ENCODE measurements around the gene SPEG. TPM values are rescaled to one million over a fixed set of nuclear protein-coding genes. Genes with fewer than 3 reads are reported as not detected.

The SPEG gene
- total RNA-seq, 2 experiments from 2014 or later: 0.46 TPM; not detected in 1

DNA sequence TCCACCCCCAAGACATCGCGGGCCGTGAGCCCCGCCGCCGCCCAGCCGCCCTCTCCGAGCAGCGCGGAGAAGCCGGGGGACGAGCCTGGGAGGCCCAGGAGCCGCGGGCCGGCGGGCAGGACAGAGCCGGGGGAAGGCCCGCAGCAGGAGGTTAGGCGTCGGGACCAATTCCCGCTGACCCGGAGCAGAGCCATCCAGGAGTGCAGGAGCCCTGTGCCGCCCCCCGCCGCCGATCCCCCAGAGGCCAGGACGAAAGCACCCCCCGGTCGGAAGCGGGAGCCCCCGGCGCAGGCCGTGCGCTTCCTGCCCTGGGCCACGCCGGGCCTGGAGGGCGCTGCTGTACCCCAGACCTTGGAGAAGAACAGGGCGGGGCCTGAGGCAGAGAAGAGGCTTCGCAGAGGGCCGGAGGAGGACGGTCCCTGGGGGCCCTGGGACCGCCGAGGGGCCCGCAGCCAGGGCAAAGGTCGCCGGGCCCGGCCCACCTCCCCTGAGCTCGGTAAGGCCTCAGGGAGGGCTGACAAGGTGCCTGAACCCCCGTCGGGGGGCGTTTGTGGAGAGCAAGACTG lies 14.2 kb downstream of the SPEG start:
- CTCF ChIA-PET (ENCODE audit: unreplicated experiment): no interaction called here

DNA sequence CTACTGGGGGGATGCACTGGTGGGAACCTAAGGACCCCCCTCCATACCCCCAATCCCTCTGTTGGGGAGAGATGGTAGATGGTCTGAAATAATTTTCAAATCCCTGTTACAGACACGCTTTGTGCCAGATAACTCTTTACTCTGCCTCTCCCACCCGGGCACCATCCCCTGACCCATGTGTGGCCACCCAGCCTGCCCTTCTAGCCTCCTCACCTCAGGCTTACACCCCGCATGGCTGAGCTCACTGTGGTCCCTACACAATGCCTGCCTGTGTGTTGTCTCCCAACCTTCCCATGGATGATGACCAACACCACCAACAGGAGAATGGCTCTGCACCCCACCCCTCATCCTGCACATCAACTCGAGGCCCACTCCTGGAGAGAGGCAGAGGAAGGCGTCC lies 15.0 kb downstream of the SPEG start:
- POLR2A ChIA-PET: no interaction called here
- no peak overlapping the region for H3K4me3 ChIP-seq (ENCODE audit: low read depth, low read length, poor library complexity, severe bottlenecking)

More for the DNA sequence above, 14.2 kb downstream of the SPEG start:
- Histone ChIP-seq H3K4me3 (ENCODE audit: low read depth, low read length, poor library complexity, severe bottlenecking) (no peak overlapping the region), H2AFZ (ENCODE audit: low read length) (no peak overlapping the region), H3K36me3 (ENCODE audit: insufficient read depth, low read length) (no peaks in the 10 kb centered on the region), H3K79me2 (ENCODE audit: insufficient read depth, low read depth, low read length) (no peaks in the 10 kb centered on the region), H3K9me2 (ENCODE audit: insufficient read depth, low read length) (no peaks in the 10 kb centered on the region), H3K9me3 (ENCODE audit: low read length) (no peaks in the 10 kb centered on the region), H3K4me2 (ENCODE audit: low read length) (no peak overlapping the region), H4K20me1 (ENCODE audit: insufficient read depth, low read length) (no peaks in the 10 kb centered on the region), H3K27ac (ENCODE audit: low read depth, low read length, poor library complexity, severe bottlenecking) (no peak overlapping the region), H3K4me1 (ENCODE audit: insufficient read depth, low read length, poor library complexity, severe bottlenecking) (peaks cover 10% of the 10 kb centered on the region)
- TF ChIP-seq EZH2phosphoT487 (IDR thresholded peaks at IDR 0.05; ENCODE audit: borderline replicate concordance, low read depth, low read length): no peak
- TF ChIP-seq, protein P1, sequence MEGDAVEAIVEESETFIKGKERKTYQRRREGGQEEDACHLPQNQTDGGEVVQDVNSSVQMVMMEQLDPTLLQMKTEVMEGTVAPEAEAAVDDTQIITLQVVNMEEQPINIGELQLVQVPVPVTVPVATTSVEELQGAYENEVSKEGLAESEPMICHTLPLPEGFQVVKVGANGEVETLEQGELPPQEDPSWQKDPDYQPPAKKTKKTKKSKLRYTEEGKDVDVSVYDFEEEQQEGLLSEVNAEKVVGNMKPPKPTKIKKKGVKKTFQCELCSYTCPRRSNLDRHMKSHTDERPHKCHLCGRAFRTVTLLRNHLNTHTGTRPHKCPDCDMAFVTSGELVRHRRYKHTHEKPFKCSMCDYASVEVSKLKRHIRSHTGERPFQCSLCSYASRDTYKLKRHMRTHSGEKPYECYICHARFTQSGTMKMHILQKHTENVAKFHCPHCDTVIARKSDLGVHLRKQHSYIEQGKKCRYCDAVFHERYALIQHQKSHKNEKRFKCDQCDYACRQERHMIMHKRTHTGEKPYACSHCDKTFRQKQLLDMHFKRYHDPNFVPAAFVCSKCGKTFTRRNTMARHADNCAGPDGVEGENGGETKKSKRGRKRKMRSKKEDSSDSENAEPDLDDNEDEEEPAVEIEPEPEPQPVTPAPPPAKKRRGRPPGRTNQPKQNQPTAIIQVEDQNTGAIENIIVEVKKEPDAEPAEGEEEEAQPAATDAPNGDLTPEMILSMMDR (conservative IDR thresholded peaks at IDR 0.05; ENCODE audit: low read length): no peak
- no TSS peak for BruUV-seq (replicated peaks)
- intact Hi-C loops (cut with micrococcal nuclease; ENCODE audit: unreplicated experiment): no loop called here
- POLR2A ChIA-PET: no interaction called here
- no peak for DNase-seq (ENCODE audit: low spot score)

More for the DNA sequence above, 15.0 kb downstream of the SPEG start:
- Histone ChIP-seq H2AFZ (ENCODE audit: low read length) (no peak overlapping the region), H3K27ac (ENCODE audit: low read depth, low read length, poor library complexity, severe bottlenecking) (no peak overlapping the region), H3K36me3 (ENCODE audit: insufficient read depth, low read length) (no peaks in the 10 kb centered on the region), H3K4me1 (ENCODE audit: insufficient read depth, low read length, poor library complexity, severe bottlenecking) (peaks cover 10% of the 10 kb centered on the region), H3K79me2 (ENCODE audit: insufficient read depth, low read depth, low read length) (no peaks in the 10 kb centered on the region), H4K20me1 (ENCODE audit: insufficient read depth, low read length) (no peaks in the 10 kb centered on the region), H3K9me3 (ENCODE audit: low read length) (no peaks in the 10 kb centered on the region), H3K9me2 (ENCODE audit: insufficient read depth, low read length) (no peaks in the 10 kb centered on the region), H3K4me2 (ENCODE audit: low read length) (no peak overlapping the region)
- DNase-seq (ENCODE audit: low spot score): no peak
- intact Hi-C loops (cut with micrococcal nuclease; ENCODE audit: unreplicated experiment): no loop called here
- TF ChIP-seq EZH2phosphoT487 (IDR thresholded peaks at IDR 0.05; ENCODE audit: borderline replicate concordance, low read depth, low read length): no peak
- TF ChIP-seq, protein P1 (conservative IDR thresholded peaks at IDR 0.05; ENCODE audit: low read length): no peak
- CTCF ChIA-PET (ENCODE audit: unreplicated experiment): no interaction called here
- BruUV-seq (replicated peaks): no TSS peak
